Nucleus accumbens (tissue), 56 donors: ENCODE measurements around the gene DCAF5.

Experiments
- DNase-seq, 56 donors: peaks; one replicate each; lab custom pipeline; 2025; lab: John Stamatoyannopoulos, UW

DCAF5 gene

GRCh38 chr14:69048456-69048855, 104.5 kb downstream of the DCAF5 start:
- DNase-seq = no peak

GRCh38 chr14:69047255-69047654, 105.7 kb downstream of the DCAF5 start:
- no peak for DNase-seq

- DNase-seq = no peak
Observed at GRCh38 chr14:69046476-69046860, 106.5 kb downstream of the DCAF5 start.

GRCh38 chr14:69045857-69046475, 107.0 kb downstream of the DCAF5 start:
- DNase-seq = peak in 10 of 56 donors; percentile 4 to 40 (median 21)

GRCh38 chr14:69044965-69045555, 107.9 kb downstream of the DCAF5 start:
- no peak for DNase-seq

- no peak for DNase-seq
Observed at GRCh38 chr14:69044296-69044695, 108.6 kb downstream of the DCAF5 start.

- no peak for DNase-seq
Observed at GRCh38 chr14:69043596-69044260, 109.2 kb downstream of the DCAF5 start.

- peak in 6 of 56 donors; percentile 6 to 17 (median 15) for DNase-seq
Observed at GRCh38 chr14:69042787-69043444, 110.0 kb downstream of the DCAF5 start.

- DNase-seq = no peak
Observed at GRCh38 chr14:69042299-69042698, 110.6 kb downstream of the DCAF5 start.

- DNase-seq = no peak
Observed at GRCh38 chr14:69041783-69042182, 111.1 kb downstream of the DCAF5 start.

GRCh38 chr14:69040353-69040752, 112.6 kb downstream of the DCAF5 start:
- DNase-seq = no peak

GRCh38 chr14:69039288-69039628, 113.7 kb downstream of the DCAF5 start:
- no peak for DNase-seq

- DNase-seq = no peak
Observed at GRCh38 chr14:69038455-69039287, 114.2 kb downstream of the DCAF5 start.

GRCh38 chr14:69037790-69038454, 115.0 kb downstream of the DCAF5 start:
- no peak for DNase-seq

- no peak for DNase-seq
Observed at GRCh38 chr14:69036757-69037506, 116.0 kb downstream of the DCAF5 start.

GRCh38 chr14:69034612-69035262, 118.2 kb downstream of the DCAF5 start:
- no peak for DNase-seq

- no peak for DNase-seq
Observed at GRCh38 chr14:69027242-69027913, 125.5 kb downstream of the DCAF5 start.

- no peak for DNase-seq
Observed at GRCh38 chr14:69023035-69023434, 129.9 kb downstream of the DCAF5 start.
